NOMO-1 (cell line): ENCODE results near the gene ASRGL1.
"Not testable (repeated sequence)": the region's sequence is repeated elsewhere in the genome, so short reads cannot be mapped to it uniquely, and the experiment has no call there.

ENCODE experiments used
- DNase-seq, 2 experiments: peaks; one replicate each; lab custom pipeline; 2025; ENCODE audit not compliant: unreplicated experiment in 2 of 2; lab: John Stamatoyannopoulos, UW

Gene ASRGL1

DNA sequence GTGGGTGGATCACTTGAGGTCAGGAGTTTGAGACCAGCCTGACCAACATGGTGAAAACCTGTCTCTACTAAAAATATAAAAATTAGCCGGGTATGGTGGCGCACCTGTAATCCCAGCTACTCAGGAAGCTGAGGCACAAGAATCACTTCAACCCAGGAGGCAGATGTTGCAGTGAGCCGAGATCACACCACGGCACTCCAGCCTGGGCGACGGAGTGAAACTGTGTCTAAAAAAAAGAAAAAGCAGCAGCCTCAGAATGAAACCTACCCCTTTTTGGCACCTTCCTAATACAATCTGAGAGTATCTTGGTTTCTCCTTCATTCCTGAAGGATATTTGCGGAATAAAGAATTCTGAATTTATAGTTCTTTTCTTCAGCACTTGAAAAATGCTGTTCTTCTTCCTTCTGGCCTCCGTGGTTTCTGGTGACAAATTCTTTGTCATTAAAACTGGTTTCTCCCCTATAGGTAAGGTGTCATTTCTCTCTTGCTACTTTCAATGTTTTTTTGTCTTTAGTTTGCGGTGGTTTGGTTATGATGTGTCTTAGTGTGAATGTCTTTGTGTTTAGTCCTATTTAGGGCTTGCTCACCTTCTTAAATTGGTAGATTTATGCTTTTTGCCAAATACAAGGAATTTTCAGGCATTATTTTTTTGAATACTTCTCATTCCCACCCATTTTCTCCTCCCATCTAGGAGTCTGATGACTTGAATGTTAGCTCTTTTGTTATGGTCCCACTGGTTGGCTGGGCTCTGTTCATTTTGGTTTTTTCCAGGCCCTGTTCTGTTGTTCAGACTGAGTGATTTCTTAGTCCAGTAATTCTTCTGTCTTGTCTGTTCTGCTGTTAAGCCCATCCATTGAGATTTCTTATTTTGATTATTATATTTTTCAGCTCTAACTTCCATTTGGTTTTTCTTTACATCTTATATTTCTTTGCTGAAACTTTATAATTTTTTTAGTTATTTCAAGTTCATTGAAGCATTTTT lies 15.4 kb downstream of the ASRGL1 start:
- DNase-seq = no peak

DNA sequence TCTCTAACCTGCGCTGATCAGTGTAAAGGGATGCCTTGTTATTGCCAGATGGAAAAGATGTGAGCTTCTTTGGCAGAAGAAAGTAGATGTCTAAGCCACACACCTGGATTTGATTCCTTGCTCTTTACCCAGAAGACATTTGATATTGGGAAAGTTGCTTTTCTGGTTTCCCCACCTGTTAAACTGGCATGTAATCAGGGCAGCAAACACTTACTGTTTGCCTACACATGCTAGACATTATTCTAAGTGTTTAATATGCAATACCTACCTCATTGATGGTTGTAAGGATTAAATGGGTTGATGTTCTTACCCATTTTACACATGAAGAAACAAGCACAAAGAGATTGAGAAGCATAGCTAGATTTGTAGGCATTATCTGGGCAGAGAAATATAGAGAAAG lies 16.6 kb downstream of the ASRGL1 start:
- no peak for DNase-seq

DNA sequence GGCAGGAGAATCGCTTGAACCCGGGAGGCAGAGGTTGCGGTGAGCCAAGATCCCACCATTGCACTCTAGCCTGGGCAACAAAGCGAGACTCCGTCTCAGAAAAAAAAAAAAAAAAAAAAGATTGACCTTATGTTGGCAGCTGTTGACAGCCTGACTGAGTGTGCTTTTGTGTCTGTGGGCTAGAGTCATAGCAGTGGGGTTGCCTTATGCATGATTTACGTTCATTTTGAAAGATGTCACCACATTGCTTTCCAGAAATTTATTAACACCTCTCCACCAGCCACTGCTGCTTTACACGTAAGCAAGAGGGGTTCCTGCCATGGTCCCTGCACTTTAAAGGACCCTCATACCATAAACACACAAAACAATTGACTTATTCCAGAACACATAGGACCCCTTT lies 21.0 kb downstream of the ASRGL1 start:
- no peak for DNase-seq

DNA sequence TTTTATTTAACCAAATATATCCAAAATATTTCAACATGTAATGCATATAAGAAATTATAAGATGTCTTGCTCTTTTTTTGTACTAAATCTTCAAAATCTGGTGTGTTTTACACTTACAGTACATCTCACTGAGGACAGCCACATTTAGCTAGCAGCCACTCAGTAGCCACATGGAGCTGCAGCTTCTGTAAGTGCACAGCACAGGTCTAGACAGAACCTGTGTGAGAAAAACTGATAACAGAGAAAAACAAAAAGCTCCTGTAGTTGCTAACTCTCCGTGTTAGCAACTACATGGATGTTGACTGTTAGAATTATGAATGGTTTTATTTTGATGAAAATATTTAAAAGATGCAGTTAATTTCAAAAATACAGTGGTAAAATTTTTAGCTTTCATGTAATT lies 22.2 kb downstream of the ASRGL1 start:
- DNase-seq = no peak

GRCh38 chr11:62360685-62361084 lies 23.4 kb downstream of the ASRGL1 start:
- DNase-seq = no peak

DNA sequence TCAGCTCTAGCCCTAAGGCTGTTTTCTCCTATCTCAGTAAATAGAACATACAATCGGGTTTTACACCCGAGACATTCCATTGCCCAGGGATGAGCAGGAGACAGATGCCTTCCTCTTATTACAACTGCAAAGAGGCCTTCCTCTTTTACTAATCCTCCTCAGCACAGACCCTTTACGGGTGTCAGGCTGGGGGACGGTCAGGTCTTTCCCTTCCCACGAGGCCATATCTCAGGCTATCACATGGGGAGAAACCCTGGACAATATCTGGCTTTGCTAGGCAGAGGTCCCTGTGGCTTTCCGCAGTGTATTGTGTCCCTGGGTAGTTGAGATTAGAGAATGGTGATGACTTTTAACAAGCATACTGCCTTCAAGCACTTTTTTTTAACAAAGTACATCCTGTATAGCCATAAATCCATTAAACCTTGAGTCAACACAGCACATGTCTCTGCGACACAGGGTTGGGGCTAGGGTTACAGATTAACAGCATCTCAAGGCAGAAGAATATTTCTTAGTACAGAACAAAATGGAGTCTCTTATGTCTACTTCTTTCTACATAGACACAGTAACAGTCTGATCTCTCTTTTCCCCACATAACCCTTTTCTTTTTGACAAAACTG lies 31.7 kb downstream of the ASRGL1 start:
- not testable (repeated sequence) for DNase-seq

GRCh38 chr11:62370743-62371440 lies 33.6 kb downstream of the ASRGL1 start:
- DNase-seq = no peak

DNA sequence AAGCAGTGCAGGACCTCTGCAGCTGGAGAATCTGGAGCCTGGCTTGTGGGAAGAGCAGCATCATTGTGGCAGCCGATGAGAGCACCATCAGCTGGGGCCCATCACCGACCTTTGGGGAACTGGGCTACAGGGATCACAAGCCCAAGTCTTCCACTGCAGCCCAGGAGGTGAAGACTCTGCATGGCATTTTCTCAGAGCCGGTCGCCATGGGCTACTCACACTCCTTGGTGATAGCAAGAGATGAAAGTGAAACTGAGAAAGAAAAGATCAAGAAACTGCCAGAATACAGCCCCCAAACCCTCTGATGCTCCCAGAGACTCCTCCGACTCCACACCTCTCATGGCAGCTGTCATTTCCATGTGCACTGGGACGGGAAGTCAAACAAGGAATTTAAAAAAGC lies 35.6 kb downstream of the ASRGL1 start:
- DNase-seq = no peak

DNA sequence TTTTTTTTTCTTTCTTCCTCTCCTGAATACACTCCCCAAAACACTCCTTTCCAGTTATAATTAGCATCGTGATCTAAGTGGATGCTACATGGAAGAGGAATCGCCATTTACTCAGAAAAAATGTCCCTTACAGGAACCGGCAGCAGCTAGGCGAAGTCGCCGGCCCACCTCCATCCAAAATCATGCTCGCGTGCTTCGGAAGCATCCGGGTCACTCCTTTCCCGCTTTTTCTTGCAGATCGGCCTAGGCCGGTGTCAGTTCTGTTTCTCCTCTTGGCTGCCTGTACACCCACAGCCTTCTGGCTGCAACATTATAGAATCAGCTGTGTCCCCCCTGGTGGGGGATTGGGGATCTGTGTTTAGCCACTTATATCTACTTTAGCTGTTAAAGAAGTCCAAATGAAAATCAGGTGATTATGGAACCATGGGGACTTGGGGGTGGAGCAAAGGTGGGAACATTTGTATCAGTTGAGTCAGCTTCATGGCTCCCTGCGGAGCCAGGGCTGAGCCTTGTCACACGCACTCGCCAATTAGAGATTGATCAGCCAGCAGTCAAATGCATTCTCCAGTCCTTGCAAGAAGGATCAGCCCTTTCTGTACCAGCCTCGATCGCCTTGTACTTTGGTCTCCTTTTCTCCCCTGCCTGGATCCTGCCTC lies 36.3 kb downstream of the ASRGL1 start:
- no peak for DNase-seq

- no peak for DNase-seq
Measured at GRCh38 chr11:62374801-62375200, 37.6 kb downstream of the ASRGL1 start.

DNA sequence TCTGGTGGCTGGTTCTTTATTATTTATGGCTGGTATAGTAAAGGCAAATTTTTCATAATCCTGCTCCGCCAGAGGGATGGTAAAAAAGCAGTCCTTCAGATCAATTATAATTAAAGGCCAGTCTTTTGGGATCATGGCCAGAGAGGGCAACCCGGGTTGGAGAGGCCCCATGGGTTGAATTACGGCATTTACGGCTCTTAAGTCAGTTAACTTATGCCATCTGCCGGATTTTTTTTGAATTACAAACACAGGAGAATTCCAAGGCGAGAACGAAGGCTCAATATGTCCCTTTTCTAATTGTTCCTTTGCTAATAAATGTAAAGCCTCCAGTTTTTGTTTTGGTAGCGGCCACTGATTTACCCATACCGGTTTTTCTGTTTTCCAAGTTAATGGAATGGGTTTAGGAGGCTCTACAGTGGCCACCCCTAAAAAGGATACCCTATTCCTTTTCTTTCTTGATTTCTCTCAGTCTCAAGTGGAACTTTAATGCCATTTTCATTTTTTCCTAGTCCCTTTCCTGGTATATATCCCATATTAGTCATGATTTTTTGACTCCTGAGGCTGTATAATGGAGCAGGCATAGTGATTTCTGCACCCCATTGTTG lies 41.3 kb downstream of the ASRGL1 start:
- DNase-seq = peak; percentile 28 to 42

DNA sequence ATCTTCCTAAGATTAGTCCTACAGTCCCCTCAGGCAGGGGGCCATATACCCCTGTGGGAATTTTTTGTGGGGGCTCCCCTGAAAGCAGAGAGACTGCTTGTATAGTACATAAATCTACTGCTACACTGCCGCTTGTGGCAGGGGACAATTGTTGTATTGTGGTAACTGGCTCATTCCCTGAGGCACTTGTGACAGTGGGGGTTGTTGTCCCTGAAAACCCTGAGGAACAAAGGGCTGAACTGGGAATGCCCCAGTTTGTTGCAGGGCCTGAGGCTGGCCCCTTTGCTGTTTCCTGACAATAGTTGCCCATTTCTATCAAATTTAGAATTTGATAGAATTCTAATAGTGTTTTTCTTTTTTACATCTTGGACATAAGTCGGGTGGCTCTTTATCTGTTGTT lies 42.3 kb downstream of the ASRGL1 start:
- DNase-seq = not testable (repeated sequence)

GRCh38 chr11:62380821-62381245 lies 43.6 kb downstream of the ASRGL1 start:
- DNase-seq = peak; percentile 50 to 64

DNA sequence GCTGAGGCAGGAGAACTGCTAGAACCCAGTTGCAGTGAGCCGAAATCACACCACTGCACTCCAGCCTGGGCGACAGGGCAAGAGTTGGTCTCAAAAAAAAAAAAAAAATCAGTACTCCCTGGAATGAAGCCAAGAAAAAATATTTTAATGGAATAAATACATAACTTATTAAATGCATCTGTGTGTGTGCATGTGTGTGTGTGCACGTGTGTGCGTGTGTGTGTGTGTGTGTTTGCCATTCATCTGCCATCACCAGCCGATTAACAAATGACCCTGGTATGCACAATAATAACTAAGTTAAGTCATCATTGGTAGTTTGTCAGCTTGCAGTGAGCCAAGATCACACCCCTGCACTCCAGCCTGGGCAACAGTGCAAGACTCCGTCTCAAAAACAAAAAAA lies 46.6 kb downstream of the ASRGL1 start:
- DNase-seq = no peak

GRCh38 chr11:62386083-62386482 lies 48.8 kb downstream of the ASRGL1 start:
- not testable (repeated sequence) for DNase-seq

DNA sequence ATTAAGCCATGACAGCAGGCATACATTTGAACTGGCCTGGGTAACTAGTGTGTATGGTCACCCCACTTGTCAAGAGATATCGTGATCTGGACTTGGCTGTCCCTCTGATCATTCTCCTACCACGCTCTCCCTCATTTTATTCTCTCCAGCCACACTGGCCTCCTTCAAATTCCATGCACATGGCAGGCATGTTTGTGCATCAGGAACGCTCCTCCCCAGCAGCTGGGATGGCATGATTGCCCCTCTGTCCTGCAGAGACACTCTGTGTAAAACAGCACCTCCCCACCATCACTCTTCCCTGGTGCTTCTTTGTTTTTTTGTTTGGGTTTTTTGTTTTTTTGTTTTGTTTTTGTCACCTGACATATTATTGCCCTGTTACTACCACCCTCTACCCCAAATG lies 50.1 kb downstream of the ASRGL1 start:
- no peak for DNase-seq

DNA sequence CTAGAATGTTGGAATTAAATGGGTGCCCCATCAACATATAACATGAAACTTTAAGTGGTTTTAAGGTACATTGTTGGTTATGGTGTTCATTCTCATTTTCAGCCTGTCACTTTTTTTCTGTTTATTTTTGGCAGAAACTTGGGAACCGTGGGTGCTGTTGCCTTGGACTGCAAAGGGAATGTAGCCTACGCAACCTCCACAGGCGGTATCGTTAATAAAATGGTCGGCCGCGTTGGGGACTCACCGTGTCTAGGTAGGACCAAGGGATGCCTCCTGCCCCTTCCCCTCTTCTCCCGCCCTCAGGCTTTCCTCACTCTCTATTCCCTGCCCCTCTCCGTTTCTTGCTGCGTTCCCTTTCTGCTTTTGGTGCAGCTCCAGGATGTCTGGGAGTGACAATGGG lies 51.8 kb downstream of the ASRGL1 start:
- no peak for DNase-seq

- DNase-seq = no peak
Measured at GRCh38 chr11:62390237-62390636, 53.0 kb downstream of the ASRGL1 start.

GRCh38 chr11:62390722-62391121 lies 53.5 kb downstream of the ASRGL1 start:
- DNase-seq = peak in 1 of 2 experiments; percentile 46

DNA sequence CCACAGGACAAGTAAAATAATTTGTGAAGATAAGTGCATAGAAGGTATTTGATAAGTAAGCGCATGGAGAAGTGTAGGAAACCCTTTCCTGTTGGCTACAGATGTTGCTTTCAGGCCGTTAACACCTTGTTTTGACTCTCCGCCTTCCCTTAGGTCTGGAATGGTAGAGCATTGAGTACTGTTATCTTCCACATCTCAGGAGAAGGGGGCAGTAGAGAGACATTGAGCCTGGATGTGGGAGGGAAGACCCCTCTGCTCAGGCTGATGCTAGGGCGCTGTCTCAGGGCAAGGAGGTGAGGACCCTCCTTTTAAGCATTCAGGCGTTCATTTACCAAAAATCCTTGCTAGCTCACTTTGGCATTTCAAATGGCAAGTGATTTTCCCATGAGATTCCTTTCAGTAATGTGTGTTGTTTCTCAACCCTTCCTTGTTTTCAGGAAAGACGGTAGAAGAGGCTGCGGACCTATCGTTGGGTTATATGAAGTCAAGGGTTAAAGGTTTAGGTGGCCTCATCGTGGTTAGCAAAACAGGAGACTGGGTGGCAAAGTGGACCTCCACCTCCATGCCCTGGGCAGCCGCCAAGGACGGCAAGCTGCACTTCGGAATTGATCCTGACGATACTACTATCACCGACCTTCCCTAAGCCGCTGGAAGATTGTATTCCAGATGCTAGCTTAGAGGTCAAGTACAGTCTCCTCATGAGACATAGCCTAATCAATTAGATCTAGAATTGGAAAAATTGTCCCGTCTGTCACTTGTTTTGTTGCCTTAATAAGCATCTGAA lies 54.6 kb downstream of the ASRGL1 start:
- no peak for DNase-seq
